Liver (tissue), 9 donors: ENCODE measurements around the gene EFNB1. TPM values are rescaled to one million over a fixed set of nuclear protein-coding genes. Genes with fewer than 3 reads are reported as not detected.

ENCODE experiments used
- DNase-seq: peaks from one replicate; pipeline ENCODE4 v3.0.0-alpha.2; 2017; ENCODE audit warnings: low spot score
- H3K27ac ChIP-seq, 2 donors: one replicate each; pipeline ENCODE4 v1.7.0; 2013; ENCODE audit warnings: inconsistent platforms in 2 of 2, low read length in 2 of 2, control low read depth in 1 of 2, low read depth in 1 of 2, mild to moderate bottlenecking in 1 of 2
- H3K27me3 ChIP-seq, 4 donors: one replicate each; pipeline versions ENCODE4 v1.6.1 to v1.7.0; 2013; ENCODE audit warnings: low read length in 3 of 4, inconsistent platforms in 1 of 4, mild to moderate bottlenecking in 1 of 4, moderate library complexity in 1 of 4; ENCODE audit not compliant: control insufficient read depth in 4 of 4, insufficient read depth in 4 of 4
- H3K36me3 ChIP-seq, 4 donors: one replicate each; pipeline versions ENCODE4 v1.6.1 to v1.7.0; 2013; ENCODE audit warnings: low read length in 3 of 4, mild to moderate bottlenecking in 3 of 4, low read depth in 1 of 4, moderate library complexity in 1 of 4; ENCODE audit not compliant: control insufficient read depth in 4 of 4, insufficient read depth in 3 of 4
- H3K4me1 ChIP-seq, 4 donors: one replicate each; pipeline versions ENCODE4 v1.6.1 to v1.7.0; 2013; ENCODE audit warnings: low read length in 3 of 4, mild to moderate bottlenecking in 3 of 4, moderate library complexity in 1 of 4; ENCODE audit not compliant: control insufficient read depth in 4 of 4, insufficient read depth in 4 of 4
- H3K4me3 ChIP-seq, 3 donors: one replicate each; pipeline versions ENCODE4 v1.6.1 to v1.7.0; 2013; ENCODE audit warnings: low read length in 3 of 3, control low read depth in 1 of 3, low read depth in 1 of 3, mild to moderate bottlenecking in 1 of 3
- H3K9ac ChIP-seq, 2 donors: one replicate each; pipeline ENCODE4 v1.7.0; 2013; ENCODE audit warnings: low read length in 2 of 2, mild to moderate bottlenecking in 2 of 2, moderate library complexity in 2 of 2, control low read depth in 1 of 2, low read depth in 1 of 2
- H3K9me3 ChIP-seq, 4 donors: one replicate each; pipeline versions ENCODE4 v1.6.1 to v1.7.0; 2013; ENCODE audit warnings: low read length in 3 of 4; ENCODE audit not compliant: control insufficient read depth in 4 of 4
- EGR1 ChIP-seq, 2 donors: IDR thresholded peaks; 2 replicates each; pipeline ENCODE4 v1.6.1; 2016 to 2018; ENCODE audit warnings: antibody characterized with exemption in 2 of 2, low read depth in 2 of 2
- FOXA1 ChIP-seq: IDR thresholded peaks from 2 replicates; pipeline ENCODE4 v1.6.1; 2016; ENCODE audit warnings: antibody characterized with exemption
- FOXA2 ChIP-seq: IDR thresholded peaks from 2 replicates; pipeline ENCODE4 v1.6.1; 2016; ENCODE audit warnings: antibody characterized with exemption
- GABPA ChIP-seq, 2 donors: IDR thresholded peaks in 1 of 2; conservative IDR thresholded peaks in 1 of 2; 2 replicates each; pipeline ENCODE4 v1.6.1; 2016; ENCODE audit warnings: antibody characterized with exemption in 2 of 2, mild to moderate bottlenecking in 1 of 2, moderate library complexity in 1 of 2
- HNF4A ChIP-seq, 2 donors: conservative IDR thresholded peaks; 2 replicates each; pipeline ENCODE4 v1.6.1; 2016; ENCODE audit warnings: antibody characterized with exemption in 2 of 2, mild to moderate bottlenecking in 2 of 2
- HNF4G ChIP-seq: IDR thresholded peaks from 2 replicates; pipeline ENCODE4 v1.6.1; 2016; ENCODE audit warnings: antibody characterized with exemption
- JUND ChIP-seq, 2 donors: IDR thresholded peaks; 2 replicates each; pipeline ENCODE4 v1.6.1; 2016; ENCODE audit warnings: antibody characterized with exemption in 2 of 2
- NR2F2 ChIP-seq: IDR thresholded peaks from 2 replicates; pipeline ENCODE4 v1.6.1; 2016; ENCODE audit warnings: antibody characterized with exemption
- RAD21 ChIP-seq, 2 donors: IDR thresholded peaks; 2 replicates each; pipeline ENCODE4 v1.6.1; 2016; ENCODE audit warnings: antibody characterized with exemption in 2 of 2, mild to moderate bottlenecking in 2 of 2
- RXRA ChIP-seq, 2 donors: IDR thresholded peaks; 2 replicates each; pipeline ENCODE4 v1.6.1; 2017 to 2018; ENCODE audit warnings: antibody characterized with exemption in 2 of 2, mild to moderate bottlenecking in 1 of 2
- SP1 ChIP-seq: IDR thresholded peaks from 2 replicates; pipeline ENCODE4 v1.6.1; 2018; ENCODE audit warnings: antibody characterized with exemption, mild to moderate bottlenecking
- TAF1 ChIP-seq: conservative IDR thresholded peaks from 2 replicates; pipeline ENCODE4 v1.6.1; 2016; ENCODE audit warnings: antibody characterized with exemption, mild to moderate bottlenecking
- YY1 ChIP-seq: IDR thresholded peaks from 2 replicates; pipeline ENCODE4 v1.6.1; 2016; ENCODE audit warnings: antibody characterized with exemption, mild to moderate bottlenecking
- WGBS: extraction: QIAGEN DNeasy Blood & Tissue Kit; methylation state at CpG from one replicate; pipeline ENCODE4 v1.1.7; 2013; 5-methylcytosine and 5-hydroxymethylcytosine counted together
- polyA plus RNA-seq, 2 donors: library from polyadenylated mRNA; stranded (reverse) in 1 of 2; unstranded in 1 of 2; fragments of 200-250 nt in 1 of 2; fragments of >200 nt in 1 of 2; fragmentation: Nextera tagmentation in 1 of 2; extraction: Ambion mirVana in 1 of 2; gene quantifications; one replicate each; pipeline versions ENCODE4 v1.2.1 to v1.2.3, GENCODE V29; 2013 to 2015
- total RNA-seq, 2 donors: library from RNA; depleted of rRNA; stranded (reverse); fragments of >200 nt; gene quantifications; one replicate each; pipeline ENCODE4 v1.2.3, GENCODE V29; 2014
- TF ChIP-seq, protein P1 (sequence below): IDR thresholded peaks from 2 replicates; pipeline ENCODE4 v1.6.1; 2016; ENCODE audit warnings: antibody characterized with exemption
- TF ChIP-seq, protein P2 (sequence below): fragments of 150-350 bp; IDR thresholded peaks from 2 replicates; pipeline ENCODE4 v1.5.1; 2017; ENCODE audit warnings: improper control_type of control experiment, low read depth, low read length; ENCODE audit not compliant: missing input control
- TF ChIP-seq, protein P3 (sequence below): IDR thresholded peaks from 2 replicates; pipeline ENCODE4 v1.6.1; 2016; ENCODE audit warnings: antibody characterized with exemption
- TF ChIP-seq, protein P4 (sequence below): IDR thresholded peaks from 2 replicates; pipeline ENCODE4 v1.6.1; 2016; ENCODE audit warnings: antibody characterized with exemption, mild to moderate bottlenecking
- TF ChIP-seq, protein P5 (sequence below): IDR thresholded peaks from 2 replicates; pipeline ENCODE4 v1.6.1; 2016; ENCODE audit warnings: antibody characterized with exemption
- donor health status: healthy.
- donor health status: healthy.
- donor health status: healthy.
- donor health status: healthy.
- donor health status: healthy.

Gene EFNB1
- total and polyA plus RNA-seq, 4 donors: 3.6 to 8.9 (median 8.1) TPM

DNA sequence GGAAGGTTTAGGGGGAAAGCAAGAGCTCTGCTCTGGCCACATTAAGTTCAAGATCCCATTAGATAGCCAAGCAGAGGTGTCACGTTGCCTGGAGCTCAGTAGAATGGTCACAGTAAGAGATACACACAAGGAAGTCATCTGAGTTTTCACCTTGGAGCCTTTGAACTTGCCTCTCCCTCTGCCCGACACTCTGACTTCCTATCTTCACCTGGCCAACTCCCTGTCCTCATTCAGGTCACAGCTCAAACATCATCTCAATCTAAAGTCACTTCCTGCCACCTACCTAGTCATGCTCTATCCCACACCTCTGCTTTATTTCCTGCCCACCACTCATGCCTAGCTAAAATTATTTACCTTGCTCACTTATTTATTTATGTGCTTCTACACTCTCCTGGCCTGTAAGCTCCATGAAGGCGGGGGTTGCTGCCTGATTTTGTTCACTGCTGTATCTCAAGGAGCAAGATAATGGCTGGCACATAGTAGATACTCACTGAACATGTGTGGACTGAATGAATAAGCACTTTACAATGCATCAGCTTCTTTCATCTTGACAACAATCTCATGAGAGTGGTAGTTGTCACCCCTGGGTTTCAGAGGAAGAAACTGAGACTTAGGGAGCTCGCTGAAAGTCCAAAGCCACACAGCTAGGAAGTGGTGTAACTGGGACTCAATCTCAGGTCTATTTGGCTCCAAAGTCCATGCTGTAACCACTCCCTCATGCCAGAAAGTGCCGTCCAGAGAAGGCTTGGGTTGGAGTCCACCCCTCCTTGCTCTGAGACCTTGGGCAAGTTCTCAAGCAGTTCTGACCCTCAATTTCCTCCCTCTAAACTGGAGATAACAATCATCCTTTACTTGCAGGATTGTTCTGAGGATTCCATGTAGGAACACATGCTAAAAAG lies 40.3 kb downstream of the EFNB1 start:
- WGBS: 53% methylated on average over 5 of the region's 5 CpGs
- DNase-seq: no peak
- TF ChIP-seq FOXA1 (no peak), SP1 (peak; percentile 75), TAF1 (no peak), GABPA (IDR thresholded peaks at IDR 0.05 in 1 of 2, conservative IDR thresholded peaks at IDR 0.05 in 1 of 2) (no peak), EGR1 (IDR thresholded peaks at IDR 0.05; ENCODE audit: low read depth in 2 of 2) (no peak), RXRA (IDR thresholded peaks at IDR 0.05) (peak in 1 of 2 donors; percentile 22), HNF4A (conservative IDR thresholded peaks at IDR 0.05) (peak; percentile 84 to 92), YY1 (no peak), NR2F2 (no peak), HNF4G (peak; percentile 78)
- Histone ChIP-seq H3K4me3 (no peak overlapping the region), H3K27me3 (no peaks in the 10 kb centered on the region), H3K4me1 (peaks cover 4 to 14% (median 11%) of the 10 kb centered on the region in 4 donors), H3K36me3 (no peaks in the 10 kb centered on the region), H3K27ac (no peak overlapping the region), H3K9me3 (no peaks in the 10 kb centered on the region), H3K9ac (no peak overlapping the region)

DNA sequence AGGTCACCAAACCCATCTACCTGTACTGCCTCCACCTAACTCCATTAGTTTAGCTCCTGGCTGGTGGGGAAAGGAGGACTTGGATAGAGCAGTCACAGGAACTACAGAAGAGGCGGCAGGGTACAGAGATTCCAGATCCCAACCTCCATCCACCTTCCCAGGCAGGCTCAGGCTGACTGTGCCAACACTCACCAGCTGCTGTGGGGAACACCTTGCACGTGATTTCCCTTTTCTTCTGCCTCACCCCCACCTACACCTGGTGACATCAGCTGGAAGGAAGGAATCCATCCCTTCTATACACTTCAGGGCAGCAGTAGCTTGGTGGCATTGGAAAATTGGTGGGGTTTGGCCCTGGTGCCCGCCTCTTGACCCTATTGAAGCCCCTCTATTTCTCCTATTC lies 41.5 kb downstream of the EFNB1 start:
- Histone ChIP-seq H3K9me3 (no peaks in the 10 kb centered on the region), H3K27me3 (no peaks in the 10 kb centered on the region), H3K36me3 (no peaks in the 10 kb centered on the region), H3K4me1 (peaks cover 4 to 14% (median 11%) of the 10 kb centered on the region in 4 donors), H3K9ac (no peak overlapping the region), H3K4me3 (no peak overlapping the region), H3K27ac (no peak overlapping the region)
- WGBS: 92% methylated on average over 3 of the region's 3 CpGs
- DNase-seq: no peak
- TF ChIP-seq, protein P1, sequence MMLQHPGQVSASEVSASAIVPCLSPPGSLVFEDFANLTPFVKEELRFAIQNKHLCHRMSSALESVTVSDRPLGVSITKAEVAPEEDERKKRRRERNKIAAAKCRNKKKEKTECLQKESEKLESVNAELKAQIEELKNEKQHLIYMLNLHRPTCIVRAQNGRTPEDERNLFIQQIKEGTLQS: no peak

DNA sequence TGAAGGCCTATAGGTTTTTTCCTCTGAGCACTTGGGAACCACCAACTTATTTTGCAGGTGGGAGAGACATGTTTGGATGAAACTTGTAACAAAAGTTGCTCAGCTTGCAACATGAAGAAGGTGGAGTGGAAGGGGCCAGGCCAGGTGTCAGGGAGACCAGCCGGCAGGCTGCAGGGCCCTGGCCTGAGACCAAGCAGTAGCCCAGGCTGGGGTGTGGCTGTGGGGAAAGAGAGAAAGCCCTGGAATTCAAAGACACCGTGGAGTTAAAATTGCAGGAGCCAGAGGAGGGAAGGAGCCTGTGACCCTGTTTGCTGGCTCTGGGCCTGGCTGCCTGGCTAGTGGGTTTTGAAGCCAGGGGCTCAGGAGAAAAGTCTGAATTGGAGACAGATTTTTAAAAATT lies 43.4 kb downstream of the EFNB1 start:
- Histone ChIP-seq H3K27ac (no peak overlapping the region), H3K36me3 (no peaks in the 10 kb centered on the region), H3K27me3 (no peaks in the 10 kb centered on the region), H3K9me3 (no peaks in the 10 kb centered on the region), H3K4me1 (peaks cover 4 to 14% (median 11%) of the 10 kb centered on the region in 4 donors), H3K4me3 (no peak overlapping the region), H3K9ac (no peak overlapping the region)
- WGBS: 43% methylated on average over 2 of the region's 2 CpGs
- no peak for DNase-seq
- TF ChIP-seq HNF4A (conservative IDR thresholded peaks at IDR 0.05): no peak
- TF ChIP-seq, protein P2, sequence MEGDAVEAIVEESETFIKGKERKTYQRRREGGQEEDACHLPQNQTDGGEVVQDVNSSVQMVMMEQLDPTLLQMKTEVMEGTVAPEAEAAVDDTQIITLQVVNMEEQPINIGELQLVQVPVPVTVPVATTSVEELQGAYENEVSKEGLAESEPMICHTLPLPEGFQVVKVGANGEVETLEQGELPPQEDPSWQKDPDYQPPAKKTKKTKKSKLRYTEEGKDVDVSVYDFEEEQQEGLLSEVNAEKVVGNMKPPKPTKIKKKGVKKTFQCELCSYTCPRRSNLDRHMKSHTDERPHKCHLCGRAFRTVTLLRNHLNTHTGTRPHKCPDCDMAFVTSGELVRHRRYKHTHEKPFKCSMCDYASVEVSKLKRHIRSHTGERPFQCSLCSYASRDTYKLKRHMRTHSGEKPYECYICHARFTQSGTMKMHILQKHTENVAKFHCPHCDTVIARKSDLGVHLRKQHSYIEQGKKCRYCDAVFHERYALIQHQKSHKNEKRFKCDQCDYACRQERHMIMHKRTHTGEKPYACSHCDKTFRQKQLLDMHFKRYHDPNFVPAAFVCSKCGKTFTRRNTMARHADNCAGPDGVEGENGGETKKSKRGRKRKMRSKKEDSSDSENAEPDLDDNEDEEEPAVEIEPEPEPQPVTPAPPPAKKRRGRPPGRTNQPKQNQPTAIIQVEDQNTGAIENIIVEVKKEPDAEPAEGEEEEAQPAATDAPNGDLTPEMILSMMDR: no peak
- TF ChIP-seq EGR1 (IDR thresholded peaks at IDR 0.05; ENCODE audit: low read depth in 2 of 2): no peak
- TF ChIP-seq FOXA1: no peak
- TF ChIP-seq SP1: no peak
- TF ChIP-seq HNF4G: no peak
- TF ChIP-seq, protein P1: no peak
- TF ChIP-seq, protein P3, sequence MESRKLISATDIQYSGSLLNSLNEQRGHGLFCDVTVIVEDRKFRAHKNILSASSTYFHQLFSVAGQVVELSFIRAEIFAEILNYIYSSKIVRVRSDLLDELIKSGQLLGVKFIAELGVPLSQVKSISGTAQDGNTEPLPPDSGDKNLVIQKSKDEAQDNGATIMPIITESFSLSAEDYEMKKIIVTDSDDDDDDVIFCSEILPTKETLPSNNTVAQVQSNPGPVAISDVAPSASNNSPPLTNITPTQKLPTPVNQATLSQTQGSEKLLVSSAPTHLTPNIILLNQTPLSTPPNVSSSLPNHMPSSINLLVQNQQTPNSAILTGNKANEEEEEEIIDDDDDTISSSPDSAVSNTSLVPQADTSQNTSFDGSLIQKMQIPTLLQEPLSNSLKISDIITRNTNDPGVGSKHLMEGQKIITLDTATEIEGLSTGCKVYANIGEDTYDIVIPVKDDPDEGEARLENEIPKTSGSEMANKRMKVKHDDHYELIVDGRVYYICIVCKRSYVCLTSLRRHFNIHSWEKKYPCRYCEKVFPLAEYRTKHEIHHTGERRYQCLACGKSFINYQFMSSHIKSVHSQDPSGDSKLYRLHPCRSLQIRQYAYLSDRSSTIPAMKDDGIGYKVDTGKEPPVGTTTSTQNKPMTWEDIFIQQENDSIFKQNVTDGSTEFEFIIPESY: no peak
- no peak for TF ChIP-seq GABPA (IDR thresholded peaks at IDR 0.05 in 1 of 2, conservative IDR thresholded peaks at IDR 0.05 in 1 of 2)
- no peak for TF ChIP-seq TAF1
- TF ChIP-seq, protein P4, sequence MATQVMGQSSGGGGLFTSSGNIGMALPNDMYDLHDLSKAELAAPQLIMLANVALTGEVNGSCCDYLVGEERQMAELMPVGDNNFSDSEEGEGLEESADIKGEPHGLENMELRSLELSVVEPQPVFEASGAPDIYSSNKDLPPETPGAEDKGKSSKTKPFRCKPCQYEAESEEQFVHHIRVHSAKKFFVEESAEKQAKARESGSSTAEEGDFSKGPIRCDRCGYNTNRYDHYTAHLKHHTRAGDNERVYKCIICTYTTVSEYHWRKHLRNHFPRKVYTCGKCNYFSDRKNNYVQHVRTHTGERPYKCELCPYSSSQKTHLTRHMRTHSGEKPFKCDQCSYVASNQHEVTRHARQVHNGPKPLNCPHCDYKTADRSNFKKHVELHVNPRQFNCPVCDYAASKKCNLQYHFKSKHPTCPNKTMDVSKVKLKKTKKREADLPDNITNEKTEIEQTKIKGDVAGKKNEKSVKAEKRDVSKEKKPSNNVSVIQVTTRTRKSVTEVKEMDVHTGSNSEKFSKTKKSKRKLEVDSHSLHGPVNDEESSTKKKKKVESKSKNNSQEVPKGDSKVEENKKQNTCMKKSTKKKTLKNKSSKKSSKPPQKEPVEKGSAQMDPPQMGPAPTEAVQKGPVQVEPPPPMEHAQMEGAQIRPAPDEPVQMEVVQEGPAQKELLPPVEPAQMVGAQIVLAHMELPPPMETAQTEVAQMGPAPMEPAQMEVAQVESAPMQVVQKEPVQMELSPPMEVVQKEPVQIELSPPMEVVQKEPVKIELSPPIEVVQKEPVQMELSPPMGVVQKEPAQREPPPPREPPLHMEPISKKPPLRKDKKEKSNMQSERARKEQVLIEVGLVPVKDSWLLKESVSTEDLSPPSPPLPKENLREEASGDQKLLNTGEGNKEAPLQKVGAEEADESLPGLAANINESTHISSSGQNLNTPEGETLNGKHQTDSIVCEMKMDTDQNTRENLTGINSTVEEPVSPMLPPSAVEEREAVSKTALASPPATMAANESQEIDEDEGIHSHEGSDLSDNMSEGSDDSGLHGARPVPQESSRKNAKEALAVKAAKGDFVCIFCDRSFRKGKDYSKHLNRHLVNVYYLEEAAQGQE: no peak
- no peak for TF ChIP-seq JUND (IDR thresholded peaks at IDR 0.05)
- TF ChIP-seq NR2F2: no peak
- TF ChIP-seq RAD21 (IDR thresholded peaks at IDR 0.05): no peak
- no peak for TF ChIP-seq FOXA2
- TF ChIP-seq YY1: no peak
- TF ChIP-seq, protein P5, sequence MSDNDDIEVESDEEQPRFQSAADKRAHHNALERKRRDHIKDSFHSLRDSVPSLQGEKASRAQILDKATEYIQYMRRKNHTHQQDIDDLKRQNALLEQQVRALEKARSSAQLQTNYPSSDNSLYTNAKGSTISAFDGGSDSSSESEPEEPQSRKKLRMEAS: no peak
